BJ (cell line): Measurements from ENCODE around the gene ZC3HAV1. TPM values are rescaled to one million over a fixed set of nuclear protein-coding genes. Genes with fewer than 3 reads are reported as not detected.
"Not testable (repeated sequence)": the region's sequence is repeated elsewhere in the genome, so short reads cannot be mapped to it uniquely, and the experiment has no call there.

Experiments used
- CTCF ChIA-PET: fragments of 350-600 bp; formaldehyde crosslinking; extraction: SDS; loops from one replicate; lab custom pipeline; 2021; ENCODE audit warnings: antibody characterized with exemption, inconsistent platforms; lab: Yijun Ruan, JAX
- POLR2A ChIA-PET: fragments of 300-600 bp; sonication (Branson Sonifier 250); formaldehyde crosslinking; extraction: SDS; loops from one replicate; lab custom pipeline; 2021; ENCODE audit warnings: antibody characterized with exemption; lab: Charles Lee
- DNase-seq: peaks from one replicate; pipeline ENCODE4 v3.0.0-alpha.2; 2011; ENCODE audit warnings: low read depth
- H3K27me3 ChIP-seq: 2 replicates; pipeline ENCODE4 v1.6.0; 2011; ENCODE audit warnings: low read length; ENCODE audit not compliant: control insufficient read depth, insufficient read depth
- H3K36me3 ChIP-seq: 2 replicates; pipeline ENCODE4 v1.5.1; 2011; ENCODE audit warnings: low read length; ENCODE audit not compliant: control insufficient read depth, insufficient read depth
- H3K4me3 ChIP-seq: 2 replicates; pipeline ENCODE4 v1.5.1; 2011; ENCODE audit warnings: low read depth, mild to moderate bottlenecking, control low read depth, low read length
- CTCF ChIP-seq: IDR thresholded peaks from 2 replicates; pipeline ENCODE4 v1.5.1; 2011; ENCODE audit warnings: low read depth, mild to moderate bottlenecking, control low read depth, inconsistent platforms, low read length, moderate library complexity; ENCODE audit not compliant: insufficient read depth
- polyA plus RNA-seq: library from polyadenylated mRNA; depleted of rRNA; stranded (reverse); fragments of >200 nt; gene quantifications from 2 replicates; pipeline ENCODE4 v1.2.3, GENCODE V29; 2011

The ZC3HAV1 gene
- polyA plus RNA-seq, 1 experiment, result 21.7 TPM

- POLR2A ChIA-PET, result no interaction called here
- Histone ChIP-seq H3K27me3 (no peaks in the 10 kb centered on the region), H3K4me3 (no peak overlapping the region), H3K36me3 (peaks cover 20% of the 10 kb centered on the region)
- no peak for TF ChIP-seq CTCF
- no peak for DNase-seq
- CTCF ChIA-PET, result no interaction called here
These were observed 28.6 kb downstream of the ZC3HAV1 start for GRCh38 chr7:139080905-139081304.

- Histone ChIP-seq H3K27me3 (no peaks in the 10 kb centered on the region), H3K4me3 (no peak overlapping the region), H3K36me3 (peaks cover 20% of the 10 kb centered on the region)
- ChIA-PET POLR2A (interaction anchor here (0.5 kb wide), 1 partner anchor 165 kb away, joined by 14 read pairs; no protein-coding TSS in a partner anchor), CTCF (no interaction called here)
- no peak for TF ChIP-seq CTCF
- no peak for DNase-seq
These were observed 29.7 kb downstream of the ZC3HAV1 start for GRCh38 chr7:139079861-139080260.

- DNase-seq, result no peak
- POLR2A ChIA-PET, result no interaction called here
- CTCF ChIA-PET, result interaction anchor here (1.3 to 2.8 kb wide), 2 partner anchors 192 to 193 kb away, joined by 3 to 13 read pairs; no protein-coding TSS in a partner anchor
- H3K27me3 ChIP-seq, result no peaks in the 10 kb centered on the region
- H3K36me3 ChIP-seq, result peaks cover 20% of the 10 kb centered on the region
- TF ChIP-seq CTCF, result no peak
- no peak overlapping the region for H3K4me3 ChIP-seq
These were observed 30.6 kb downstream of the ZC3HAV1 start for GRCh38 chr7:139078911-139079310.

GRCh38 chr7:139078399-139078798, 31.1 kb downstream of the ZC3HAV1 start:
- DNase-seq, result no peak
- CTCF ChIA-PET, result interaction anchor here (1.3 to 2.8 kb wide), 3 partner anchors 10 to 193 kb away, joined by 3 to 13 read pairs (median 4); no protein-coding TSS in a partner anchor
- Histone ChIP-seq H3K4me3 (no peak overlapping the region), H3K36me3 (peaks cover 18% of the 10 kb centered on the region), H3K27me3 (no peaks in the 10 kb centered on the region)
- TF ChIP-seq CTCF, result no peak
- POLR2A ChIA-PET, result no interaction called here

GRCh38 chr7:139077706-139078105, 31.8 kb downstream of the ZC3HAV1 start:
- POLR2A ChIA-PET, H3K27me3 ChIP-seq, H3K4me3 ChIP-seq, DNase-seq: not testable (repeated sequence)
- peaks cover 18% of the 10 kb centered on the region for H3K36me3 ChIP-seq
- CTCF ChIA-PET, result interaction anchor here (0.8 to 2.8 kb wide), 4 partner anchors 8 to 192 kb away, joined by 3 to 13 read pairs (median 4); no protein-coding TSS in a partner anchor
